Ovary (tissue), 9 donors: ENCODE data around the gene RUNX2. TPM values are rescaled to one million over a fixed set of nuclear protein-coding genes. Genes with fewer than 3 reads are reported as not detected.

Source experiments
- DNase-seq, 5 donors: peaks; one replicate each; pipeline ENCODE4 v3.0.0-alpha.2; 2019 to 2020
- H3K27ac ChIP-seq, 2 donors: fragments of 200-600 bp; one replicate each; pipeline versions ENCODE4 v1.5.1 to v1.8.0; 2019 to 2022
- H3K27me3 ChIP-seq: fragments of 200-600 bp; one replicate; pipeline ENCODE4 v1.8.0; 2022
- H3K36me3 ChIP-seq: fragments of 200-600 bp; sonication (generic); one replicate; pipeline ENCODE4 v1.5.1; 2019
- H3K4me1 ChIP-seq: one replicate; pipeline ENCODE4 v1.8.1; 2013; ENCODE audit warnings: mild to moderate bottlenecking, moderate library complexity; ENCODE audit not compliant: insufficient read depth
- H3K4me3 ChIP-seq: fragments of 200-600 bp; sonication (generic); one replicate; pipeline ENCODE4 v1.5.1; 2017
- H3K9me3 ChIP-seq, 2 donors: fragments of 200-600 bp in 1 of 2; sonication (generic) in 1 of 2; one replicate each; pipeline versions ENCODE4 v1.5.1 to v1.8.1; 2013 to 2019; ENCODE audit warnings: mild to moderate bottlenecking in 1 of 2, moderate library complexity in 1 of 2
- CTCF ChIP-seq, 3 donors: fragments of 450-650 bp in 2 of 3; fragments of 200-600 bp in 1 of 3; IDR thresholded peaks; one replicate each; pipeline versions ENCODE4 v1.5.1 to v1.8.0; 2016 to 2022; ENCODE audit warnings: antibody characterized with exemption in 3 of 3, mild to moderate bottlenecking in 1 of 3
- EP300 ChIP-seq: sonication (generic); formaldehyde crosslinking; IDR thresholded peaks from one replicate; pipeline ENCODE4 v1.6.1; 2017; ENCODE audit warnings: antibody characterized with exemption
- POLR2A ChIP-seq: fragments of 450-650 bp; IDR thresholded peaks from one replicate; pipeline ENCODE4 v1.6.1; 2017; ENCODE audit warnings: antibody characterized with exemption, mild to moderate bottlenecking, moderate library complexity
- WGBS, 3 donors: extraction: QIAGEN DNeasy Blood & Tissue Kit in 1 of 3; methylation state at CpG; one replicate each; pipeline versions ENCODE4 v1.1.5 to v1.1.7; 2013 to 2017; 5-methylcytosine and 5-hydroxymethylcytosine counted together
- intact Hi-C, 4 donors: fragments of 100-400 bp; cut with DNase I; formaldehyde crosslinking; loops; one replicate each; pipeline versions ENCODE4 v1.11.0 to v1.15.1; 2022 to 2023
- polyA plus RNA-seq, 2 donors: library from polyadenylated mRNA; stranded (reverse); fragments of 200-250 nt in 1 of 2; fragments of 350-450 nt in 1 of 2; fragmentation: Illumina TruSeq in 1 of 2; extraction: RNeasy Lipid Tissue Mini Kit (QIAGEN cat#74804) in 1 of 2; gene quantifications; one replicate each; pipeline ENCODE4 v1.2.3, GENCODE V29; 2013 to 2014
- total RNA-seq, 7 donors: library from RNA; depleted of rRNA in 2 of 7; stranded (reverse); fragments of >200 nt in 2 of 7; fragmentation: NEBNext Ultra II Directional in 3 of 7; extraction: Animal tissue kit (Norgen Biotek cat#: 25700) in 3 of 7; gene quantifications; one replicate each; pipeline versions ENCODE4 v1.1.0 to v1.2.4, GENCODE V29; 2016 to 2023
- donor health status: DM: no; HTN: no; CAD: no; lungs with moderate emphysema.
- donor health status: DM: no; HTN: no; CAD: no.
- donor health status: Bipolar disorder and iron deficiency.
- donor health status: DM: yes; HTN: yes; CAD: no.
- donor health status: DM: no; HTN: no; CAD: no.
- donor health status: DM: yes; HTN: yes; CAD: no.

Gene RUNX2
- total and polyA plus RNA-seq, 9 donors: 1.1 to 25.2 (median 3.3) TPM

- no peaks in the 10 kb centered on the region for H3K27me3 ChIP-seq
- H3K27ac ChIP-seq: no peak overlapping the region
- no peak for DNase-seq
- no peak overlapping the region for H3K4me3 ChIP-seq
- H3K4me1 ChIP-seq: no peaks in the 10 kb centered on the region
- no peak for TF ChIP-seq CTCF (IDR thresholded peaks at IDR 0.05)
- no peak for TF ChIP-seq POLR2A
- no peak for TF ChIP-seq EP300
- intact Hi-C loops: no loop called here
- H3K36me3 ChIP-seq: no peaks in the 10 kb centered on the region
- WGBS, 3 donors: 88 to 91% (median 90%) methylated on average over 2 of the region's 2 CpGs
- no peaks in the 10 kb centered on the region for H3K9me3 ChIP-seq
Observed at GRCh38 chr6:45640081-45640491, 312.0 kb downstream of the RUNX2 start.

DNA sequence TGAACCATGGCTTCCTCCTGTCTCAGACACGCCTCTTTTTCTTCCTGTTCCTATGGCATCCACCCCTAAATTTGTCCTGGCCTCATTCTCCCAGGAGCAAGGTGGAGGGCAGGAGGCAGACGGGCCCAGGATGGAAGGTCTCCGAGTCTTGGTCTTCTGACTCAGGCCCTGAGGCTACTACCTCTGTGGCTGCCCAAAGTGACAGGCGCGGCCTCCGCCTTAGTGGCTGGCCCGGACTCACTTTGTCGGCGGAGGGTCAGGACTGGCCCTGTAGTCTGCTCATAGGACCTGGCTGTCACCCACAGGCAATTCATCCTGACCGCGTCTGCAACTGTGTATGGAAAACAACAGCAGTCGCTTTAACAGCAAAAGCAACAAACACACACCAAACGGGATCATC, 312.7 kb downstream of the RUNX2 start:
- intact Hi-C loops: no loop called here
- no peak for DNase-seq
- no peak overlapping the region for H3K4me3 ChIP-seq
- no peaks in the 10 kb centered on the region for H3K27me3 ChIP-seq
- H3K36me3 ChIP-seq: no peaks in the 10 kb centered on the region
- no peak for TF ChIP-seq EP300
- no peak for TF ChIP-seq POLR2A
- TF ChIP-seq CTCF (IDR thresholded peaks at IDR 0.05): no peak
- no peaks in the 10 kb centered on the region for H3K4me1 ChIP-seq
- no peak overlapping the region for H3K27ac ChIP-seq
- 75 to 84% (median 79%) methylated on average over 13 of the region's 13 CpGs for WGBS, 3 donors
- H3K9me3 ChIP-seq: no peaks in the 10 kb centered on the region

DNA sequence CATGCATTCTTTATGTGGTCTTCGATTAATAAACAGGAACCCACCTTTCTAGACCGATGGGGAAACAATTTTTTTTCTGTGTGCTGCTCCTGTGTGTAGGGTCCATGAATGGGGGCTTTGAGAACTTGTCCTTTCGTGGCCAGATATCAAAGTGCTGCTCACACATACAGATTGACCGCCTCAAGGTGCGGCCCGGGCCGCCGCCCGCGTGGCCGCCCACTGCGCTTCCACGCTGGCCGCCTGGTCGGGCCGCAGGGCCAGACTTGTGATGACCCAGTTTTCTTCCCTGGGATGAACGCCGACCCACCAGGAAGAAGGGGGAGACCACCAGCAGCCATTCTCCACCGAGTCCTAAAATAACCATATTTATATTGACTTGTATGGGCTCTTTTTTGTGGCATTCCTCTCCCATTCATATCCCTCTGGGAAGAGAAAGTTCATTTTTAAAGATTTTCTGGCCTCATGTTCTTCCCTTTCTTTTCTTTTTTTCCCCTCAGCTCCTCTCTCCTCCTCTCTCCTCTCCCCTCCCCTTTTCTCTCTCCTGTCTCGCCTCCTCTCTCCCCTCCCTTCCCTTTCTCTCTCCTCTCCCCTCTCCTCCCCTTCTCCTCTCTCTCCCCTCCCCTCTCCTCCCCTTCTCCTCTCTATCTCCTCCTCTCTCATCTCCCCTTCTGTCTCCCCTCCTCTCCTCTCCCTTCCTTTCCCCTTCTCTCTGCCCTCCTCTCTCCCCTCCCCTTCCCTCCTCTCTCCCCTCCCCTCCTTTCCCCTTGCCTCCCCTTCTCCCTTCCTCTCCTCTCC, 314.4 kb downstream of the RUNX2 start:
- Histone ChIP-seq H3K27ac (no peak overlapping the region), H3K4me1 (no peaks in the 10 kb centered on the region), H3K4me3 (no peak overlapping the region), H3K27me3 (no peaks in the 10 kb centered on the region), H3K9me3 (no peaks in the 10 kb centered on the region), H3K36me3 (no peaks in the 10 kb centered on the region)
- intact Hi-C loops: no loop called here
- no peak for TF ChIP-seq POLR2A
- no peak for TF ChIP-seq CTCF (IDR thresholded peaks at IDR 0.05)
- TF ChIP-seq EP300: no peak
- no peak for DNase-seq
- 92 to 96% (median 94%) methylated on average over 20 of the region's 20 CpGs for WGBS, 3 donors

- Histone ChIP-seq H3K9me3 (no peaks in the 10 kb centered on the region), H3K4me1 (no peaks in the 10 kb centered on the region), H3K27me3 (no peaks in the 10 kb centered on the region), H3K4me3 (no peak overlapping the region), H3K36me3 (no peaks in the 10 kb centered on the region), H3K27ac (no peak overlapping the region)
- 54 to 78% (median 67%) methylated on average over 3 of the region's 3 CpGs for WGBS, 3 donors
- intact Hi-C loops: no loop called here
- no peak for TF ChIP-seq CTCF (IDR thresholded peaks at IDR 0.05)
- TF ChIP-seq POLR2A: no peak
- TF ChIP-seq EP300: no peak
- DNase-seq: no peak
Observed at GRCh38 chr6:45643126-45643525, 315.0 kb downstream of the RUNX2 start.
